GM19023 (cell line): ENCODE data around the gene ZNF284.
A peak's percentile ranks its signal among the peaks of the same experiment; 100 is the strongest.

ENCODE experiments used
- ATAC-seq: cut with Tn5 transposase; IDR thresholded peaks from one replicate; pipeline ENCODE4 v1.9.1; 2021; ENCODE audit warnings: mild to moderate bottlenecking, moderate library complexity; ENCODE audit not compliant: unreplicated experiment

The ZNF284 gene

DNA sequence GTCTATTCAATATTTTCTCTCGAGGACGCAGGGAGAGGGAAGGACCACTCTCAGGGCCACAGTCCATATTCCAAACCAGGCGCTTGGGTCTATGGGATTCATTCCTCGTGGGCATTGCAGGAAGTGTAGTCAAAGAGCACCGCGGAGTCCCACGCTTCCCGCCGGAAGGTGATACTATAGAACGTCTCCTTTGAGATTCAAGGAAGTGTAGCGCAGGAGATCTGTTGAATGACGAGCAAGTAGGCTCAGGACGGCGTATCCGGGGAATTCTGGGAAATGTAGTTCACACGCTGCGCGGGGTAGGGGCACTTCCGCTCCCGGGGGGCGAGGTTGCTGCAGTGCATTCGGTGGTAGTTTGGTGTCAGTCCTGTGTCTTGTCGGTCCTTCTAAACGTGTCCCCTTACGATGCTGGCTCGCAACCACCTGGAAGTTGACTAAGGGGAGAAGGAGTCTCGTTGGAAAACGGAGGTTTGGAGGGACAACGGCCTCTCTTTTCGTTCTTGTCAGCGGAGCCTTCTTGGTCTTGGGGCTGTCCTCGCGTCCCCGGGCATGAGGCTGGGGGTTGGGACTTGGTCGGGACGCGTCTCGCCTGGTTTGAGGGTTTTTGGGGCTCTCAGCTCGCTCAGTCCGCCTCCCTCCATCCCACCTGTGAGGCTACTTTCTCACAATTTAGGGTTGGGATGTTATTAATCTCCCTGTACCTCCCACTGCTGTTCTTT, at the start of gene ZNF284:
Gene ZNF284, plus strand, starts transcription at position 336 of the 719 bp plus-strand sequence. CDS start 4,231 bp downstream, outside the sequence.
- peak; percentile 89 for ATAC-seq

DNA sequence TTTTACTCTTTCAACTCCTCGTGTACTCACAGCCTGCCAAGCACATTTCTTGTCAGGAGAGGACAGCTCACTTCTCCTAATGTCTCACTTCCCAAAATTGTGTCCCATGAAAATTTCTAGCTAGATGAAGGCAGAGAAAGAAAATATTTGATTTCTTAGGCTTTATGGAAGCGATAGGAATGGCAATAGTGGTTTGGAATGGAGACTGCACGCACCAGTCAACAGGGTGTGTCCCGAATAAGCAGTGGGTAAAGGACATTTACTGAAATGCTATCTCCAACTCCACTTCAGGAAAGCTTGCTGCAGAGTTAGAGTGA, 47.1 kb upstream of the ZNF284 start:
- no peak for ATAC-seq

GRCh38 chr19:44025217-44025936, 46.6 kb upstream of the ZNF284 start, which contains the start of gene ZNF222:
Gene ZNF222 (plus strand): TSS chr19:44025379. CDS start chr19:44025437, 58 bp downstream.
- ATAC-seq: peak; percentile 95

DNA sequence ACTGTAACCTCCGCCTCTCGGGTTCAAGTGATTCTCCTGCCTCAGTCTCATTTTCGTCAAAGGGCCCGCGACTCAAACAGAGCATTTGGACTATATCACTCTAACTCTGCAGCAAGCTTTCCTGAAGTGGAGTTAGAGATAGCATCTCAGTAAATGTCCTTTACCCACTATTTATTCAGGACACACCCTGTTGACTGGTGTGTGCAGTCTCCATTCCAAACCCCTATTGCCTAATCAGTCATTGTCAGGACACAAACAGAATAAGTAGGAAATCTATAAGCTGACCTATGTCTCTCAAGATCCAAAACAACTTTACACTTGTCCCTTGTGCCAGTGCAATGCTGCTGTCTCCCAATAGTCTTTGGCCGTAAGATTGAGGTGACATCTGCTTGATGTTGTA, 45.3 kb upstream of the ZNF284 start:
- ATAC-seq: no peak

GRCh38 chr19:44032001-44032610, 39.9 kb upstream of the ZNF284 start:
- no peak for ATAC-seq

- ATAC-seq: no peak
Observed at GRCh38 chr19:44042147-44042546, 29.8 kb upstream of the ZNF284 start.

DNA sequence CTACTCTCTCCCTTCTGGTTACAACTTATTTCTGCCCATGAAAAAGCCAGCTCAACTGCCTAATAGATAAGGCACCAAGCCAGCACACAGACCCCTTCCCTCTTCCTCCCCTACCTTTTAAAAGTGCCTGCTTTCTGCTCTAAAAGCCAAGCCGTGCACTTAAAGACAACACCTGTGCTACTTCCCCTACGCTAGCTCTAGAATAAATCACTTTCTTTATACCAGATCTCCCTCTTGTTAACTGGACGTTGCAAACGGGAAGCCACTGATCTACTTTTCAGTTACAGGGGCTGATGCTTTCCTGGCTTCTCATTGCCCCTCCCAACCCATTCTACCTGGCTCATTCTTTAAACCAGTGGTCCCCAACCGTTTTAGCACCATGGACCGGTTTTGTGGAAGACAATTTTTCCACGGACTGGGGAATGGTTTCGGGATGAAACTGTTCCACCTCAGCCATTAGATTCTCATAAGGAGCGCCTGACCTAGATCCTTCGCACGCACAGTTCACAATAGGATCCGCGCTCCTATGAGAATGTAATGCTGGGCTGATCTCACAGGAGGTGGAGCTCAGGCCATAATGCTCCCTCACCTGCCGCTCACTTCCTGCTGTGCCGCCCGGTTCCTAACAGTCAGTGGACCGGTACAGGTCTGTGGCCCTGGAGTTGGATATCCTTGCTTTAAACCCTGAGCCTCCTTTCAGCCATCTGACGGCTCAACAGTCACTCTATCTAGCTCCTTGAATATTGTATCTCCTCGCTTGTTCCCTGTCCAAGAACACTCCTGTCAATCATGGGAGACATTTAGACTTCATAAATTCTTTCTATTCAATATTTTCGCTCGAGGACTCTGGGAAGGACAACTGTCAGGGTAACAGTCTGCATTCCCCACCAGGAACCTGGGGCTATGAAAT, 21.0 kb upstream of the ZNF284 start:
- ATAC-seq: peak; percentile 14

- ATAC-seq: peak; percentile 64
Observed at GRCh38 chr19:44051650-44052402, 20.1 kb upstream of the ZNF284 start, which contains the start of gene ZNF223. Gene ZNF223 (plus strand): TSS chr19:44052036. CDS start chr19:44055177, 3,141 bp downstream.

- ATAC-seq: no peak
Observed at GRCh38 chr19:44055870-44056269, 16.1 kb upstream of the ZNF284 start.

DNA sequence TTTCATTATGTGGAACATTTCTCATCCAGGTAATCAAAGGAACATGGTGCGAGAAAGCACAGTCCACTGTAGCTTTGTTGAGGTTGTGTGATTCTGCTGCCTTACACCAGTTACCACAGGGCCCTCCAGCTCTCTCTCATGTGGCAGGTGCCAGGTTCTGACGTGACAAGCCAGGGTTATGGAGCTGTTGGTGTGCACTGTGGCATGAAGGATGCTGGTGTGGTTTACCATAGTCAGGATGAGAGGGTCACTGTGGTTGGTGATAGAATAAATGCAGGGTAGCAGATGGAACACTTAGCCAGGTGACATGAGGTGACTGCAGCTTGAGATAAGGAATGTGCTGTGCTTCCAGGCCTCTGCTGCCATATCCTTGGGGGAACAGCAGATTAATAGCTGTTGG, 12.7 kb upstream of the ZNF284 start:
- ATAC-seq: no peak

DNA sequence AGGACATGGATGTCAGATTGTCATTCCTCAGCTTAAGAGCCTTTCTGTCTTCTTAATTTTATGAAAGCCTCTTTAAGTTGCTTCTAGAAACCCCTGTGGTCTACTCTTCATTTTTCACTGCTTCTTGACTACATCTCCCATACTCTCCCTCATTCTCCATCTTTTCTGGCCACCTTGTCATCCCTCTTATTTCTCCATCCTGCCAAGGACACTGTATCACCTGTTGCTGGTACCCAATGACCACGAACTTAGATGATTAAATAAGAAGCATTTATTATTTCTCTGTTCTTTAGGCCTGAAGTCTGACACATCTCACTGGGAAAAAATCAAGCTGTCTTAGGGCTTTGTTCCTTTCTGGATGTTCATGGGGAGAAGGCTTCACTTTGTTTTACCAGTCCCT, 10.9 kb upstream of the ZNF284 start:
- no peak for ATAC-seq

DNA sequence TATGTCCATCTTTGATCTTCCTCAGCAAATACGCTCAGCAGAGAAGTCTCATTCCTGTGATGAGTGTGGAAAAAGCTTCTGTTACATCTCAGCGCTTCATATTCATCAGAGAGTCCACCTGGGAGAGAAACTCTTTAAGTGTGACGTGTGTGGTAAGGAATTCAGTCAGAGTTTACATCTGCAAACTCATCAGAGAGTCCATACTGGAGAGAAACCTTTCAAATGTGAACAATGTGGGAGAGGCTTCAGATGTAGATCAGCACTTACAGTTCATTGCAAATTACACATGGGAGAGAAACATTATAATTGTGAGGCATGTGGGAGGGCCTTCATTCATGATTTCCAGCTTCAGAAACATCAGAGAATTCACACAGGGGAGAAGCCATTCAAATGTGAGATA, 5.7 kb upstream of the ZNF284 start:
- no peak for ATAC-seq

DNA sequence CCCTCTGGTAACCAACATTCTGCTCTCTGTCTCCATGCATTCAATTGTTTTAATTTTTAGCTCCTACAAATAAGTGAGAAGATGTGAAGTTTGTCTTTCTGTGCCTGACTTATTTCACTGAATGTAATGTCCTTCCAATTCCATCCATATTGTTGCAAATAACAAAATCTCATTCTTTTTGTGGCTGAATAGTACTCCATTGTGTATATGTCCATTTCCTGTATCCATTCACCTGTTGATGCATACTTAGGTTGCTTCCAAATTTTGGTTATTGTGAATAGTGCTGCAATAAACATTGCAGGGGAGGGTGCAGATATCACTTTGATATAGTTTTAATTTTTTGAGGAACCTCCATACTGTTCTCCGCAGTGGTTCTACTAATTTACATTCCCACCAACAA, 2.5 kb upstream of the ZNF284 start:
- no peak for ATAC-seq

DNA sequence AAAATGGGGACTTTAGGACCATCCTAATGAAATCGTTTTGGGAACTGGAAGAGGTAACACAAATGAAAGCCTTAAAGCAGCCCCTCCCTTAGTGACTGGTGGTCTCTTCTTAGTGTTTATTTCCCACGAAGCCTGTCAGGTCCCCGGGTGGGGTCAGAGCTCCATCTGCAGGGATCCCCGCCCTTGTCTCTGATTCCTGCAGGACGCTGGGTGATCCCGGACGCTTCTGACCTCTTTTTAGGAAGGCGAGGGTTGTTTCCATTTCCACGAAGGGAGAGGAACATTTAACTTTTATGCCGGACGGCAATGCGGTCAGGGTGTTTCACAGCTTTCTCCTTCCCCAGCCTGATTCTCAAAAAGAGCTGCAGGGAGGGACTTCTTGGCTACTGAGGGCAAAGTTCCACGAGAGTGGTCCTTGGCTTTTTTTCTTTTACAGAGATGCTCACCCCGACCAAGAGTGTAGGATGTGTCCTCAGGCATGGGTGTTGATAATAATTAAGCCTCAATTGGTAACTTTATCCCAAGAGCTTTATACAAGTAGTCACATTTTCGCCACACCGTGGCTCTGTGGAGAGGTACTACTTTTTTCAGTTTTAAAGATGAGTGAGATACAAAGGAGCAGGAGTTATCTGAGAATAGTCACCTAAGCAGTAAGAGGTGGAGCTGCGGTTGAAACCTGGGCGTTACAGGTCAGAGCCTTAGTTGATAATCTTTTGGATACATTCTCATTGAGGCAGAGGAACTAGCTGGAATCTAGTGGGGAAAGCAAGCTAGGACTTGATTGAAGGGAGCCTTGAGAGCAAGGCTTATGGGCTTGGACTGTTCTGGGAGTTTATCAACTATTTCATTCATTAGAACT, 813 bp downstream of the ZNF284 start:
- ATAC-seq: no peak

DNA sequence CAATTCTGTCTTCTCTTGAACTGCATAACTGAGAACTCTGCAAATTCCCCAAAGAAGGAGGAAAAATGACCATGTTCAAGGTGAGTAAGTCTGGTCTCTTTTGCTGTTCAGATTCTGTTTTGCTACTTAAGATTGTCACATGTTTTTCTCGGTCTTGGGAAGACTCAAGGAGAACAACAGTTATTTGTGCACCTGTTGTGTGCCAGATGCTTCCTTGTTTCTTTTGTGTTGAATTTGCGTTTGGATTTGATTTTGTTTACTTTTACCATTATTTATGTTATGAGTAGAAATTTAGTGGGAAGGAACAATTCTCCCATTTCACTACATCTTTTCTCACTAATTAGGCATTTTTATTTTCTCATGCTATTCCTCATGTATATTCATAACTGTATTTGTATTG, 4.4 kb downstream of the ZNF284 start:
- no peak for ATAC-seq

- no peak for ATAC-seq
Observed at GRCh38 chr19:44092108-44092507, 20.1 kb downstream of the ZNF284 start.

DNA sequence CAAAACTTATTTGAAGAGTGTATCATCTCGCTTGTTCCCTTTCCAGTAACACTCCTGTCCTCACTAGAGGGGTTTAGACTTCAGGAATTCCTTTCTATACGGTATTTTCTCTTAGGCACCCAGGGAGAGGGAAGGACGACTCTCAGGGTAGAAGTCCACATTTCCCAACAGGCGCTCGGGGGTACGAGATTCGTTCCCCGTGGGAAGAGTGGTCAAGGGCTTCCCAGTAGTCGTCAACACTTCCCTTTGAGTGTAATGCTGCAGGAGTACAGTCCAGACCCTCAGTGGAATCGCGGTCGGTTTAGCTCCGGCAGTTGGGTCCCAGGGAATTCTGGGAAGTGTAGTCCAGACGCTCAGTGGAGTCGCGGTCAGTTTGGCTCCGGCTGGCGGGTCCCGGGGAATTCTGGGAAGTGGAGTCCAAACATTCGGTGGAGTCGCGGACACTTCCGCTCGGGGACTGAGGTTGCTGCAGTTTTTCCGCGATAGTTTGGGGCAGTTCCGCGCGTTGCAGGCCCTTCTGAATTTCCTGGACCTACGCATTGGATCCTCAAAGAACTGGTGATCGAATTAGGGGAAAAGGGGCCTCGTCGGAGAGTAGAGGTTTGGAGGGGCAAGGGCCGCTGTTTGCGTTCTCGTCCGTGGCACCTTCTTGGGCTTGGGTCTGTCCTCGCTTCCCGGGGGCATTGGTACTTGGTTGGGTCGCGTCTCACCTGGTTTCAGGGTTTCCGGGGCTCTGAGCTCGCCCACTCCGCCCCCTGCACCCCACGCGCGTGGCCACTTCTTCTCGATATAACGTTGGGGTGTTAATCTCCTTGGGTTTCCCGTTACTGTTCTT, 22.2 kb downstream of the ZNF284 start, which contains the start of gene ZNF224:
Gene ZNF224, plus strand, starts transcription at position 431 of the 835 bp plus-strand sequence. CDS start 3,513 bp downstream, outside the sequence.
- peak; percentile 81 for ATAC-seq

DNA sequence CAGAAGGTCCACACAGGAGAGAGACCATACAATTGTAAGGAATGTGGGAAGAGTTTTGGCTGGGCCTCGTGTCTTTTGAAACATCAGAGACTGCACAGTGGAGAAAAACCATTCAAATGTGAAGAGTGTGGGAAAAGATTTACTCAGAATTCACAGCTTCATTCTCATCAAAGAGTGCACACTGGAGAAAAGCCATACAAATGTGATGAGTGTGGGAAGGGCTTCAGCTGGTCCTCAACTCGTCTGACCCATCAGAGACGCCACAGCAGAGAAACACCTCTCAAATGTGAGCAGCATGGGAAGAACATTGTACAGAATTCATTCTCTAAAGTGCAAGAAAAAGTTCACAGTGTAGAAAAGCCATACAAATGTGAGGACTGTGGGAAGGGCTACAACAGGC, 35.8 kb downstream of the ZNF284 start:
- no peak for ATAC-seq
